SHP77 treated with DMSO at 0.1 percent for 48 hours (cell line): ENCODE results near the gene CLDN8.

Source experiments
- DNase-seq: peaks from one replicate; lab custom pipeline; 2025; lab: John Stamatoyannopoulos, UW

CLDN8 gene

GRCh38 chr21:30216041-30216723, at the start of gene CLDN8:
Gene CLDN8, minus strand, starts transcription at chr21:30216097. Its CDS starts 172 bp downstream, at chr21:30215925.
- DNase-seq, result no peak

- peak; percentile 7 for DNase-seq
These were observed 41.9 kb upstream of the CLDN8 start for GRCh38 chr21:30257773-30258172.

- DNase-seq, result no peak
These were observed 40.2 kb upstream of the CLDN8 start for GRCh38 chr21:30256100-30256499.

GRCh38 chr21:30255679-30256078, 39.8 kb upstream of the CLDN8 start:
- DNase-seq, result no peak

DNA sequence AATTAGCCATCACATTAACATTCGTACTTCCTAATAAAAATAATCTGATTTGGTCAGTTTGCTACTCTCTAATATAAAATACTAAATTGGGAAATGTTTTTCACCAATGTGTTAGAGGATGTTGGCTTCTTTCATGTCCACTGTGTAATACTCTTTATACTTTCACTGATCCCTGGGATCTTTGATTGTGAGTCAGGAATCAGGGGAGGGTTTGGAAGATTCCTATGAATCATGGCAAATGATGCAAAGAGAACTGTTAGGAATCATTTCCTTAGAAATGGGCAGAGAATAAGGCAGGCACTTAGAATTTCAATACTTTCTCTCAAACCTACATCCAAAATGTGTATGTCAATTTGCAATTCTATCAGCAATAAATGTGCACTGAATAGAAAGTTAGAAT, 35.9 kb upstream of the CLDN8 start:
- no peak for DNase-seq

GRCh38 chr21:30249936-30250335, 34.0 kb upstream of the CLDN8 start:
- no peak for DNase-seq

- DNase-seq, result no peak
These were observed 32.9 kb upstream of the CLDN8 start for GRCh38 chr21:30248844-30249243.

DNA sequence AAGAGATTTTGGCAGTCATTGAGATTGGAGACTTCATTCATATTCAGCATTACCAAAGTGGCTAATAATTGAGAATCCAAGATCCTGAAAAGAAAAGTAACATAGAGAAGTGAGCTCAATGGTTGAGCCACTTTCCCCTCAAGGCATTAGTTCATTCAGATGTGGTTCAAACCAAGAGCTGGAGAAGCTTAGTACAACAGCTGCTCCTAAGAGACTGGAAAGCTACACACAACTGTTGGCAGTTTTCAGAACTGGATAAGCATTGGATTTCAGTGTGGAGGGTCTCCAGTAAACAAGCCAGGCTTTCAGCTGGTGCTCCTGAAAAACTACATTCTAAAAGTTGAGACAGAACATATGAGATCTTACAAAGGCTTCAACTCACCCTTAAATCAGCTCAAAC, 29.2 kb upstream of the CLDN8 start:
- DNase-seq, result no peak

DNA sequence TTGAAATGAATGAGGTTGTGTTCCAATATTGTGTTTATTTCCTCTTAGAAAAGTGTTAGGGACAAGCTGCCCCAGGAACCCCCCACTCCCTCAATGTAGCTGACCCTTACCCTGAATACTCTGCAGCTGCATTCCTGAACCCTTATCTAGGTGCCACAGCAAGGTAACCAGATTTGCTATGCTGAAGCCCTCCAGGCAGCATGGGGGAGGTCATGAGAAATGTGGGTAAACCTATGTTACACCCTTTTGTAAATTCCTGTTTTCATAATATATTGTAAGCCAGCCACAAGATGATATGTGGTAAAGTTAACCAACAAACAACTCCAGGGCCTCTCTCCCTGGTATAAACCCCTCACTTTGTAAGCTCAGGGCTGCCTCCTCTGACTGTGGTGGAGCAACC, 27.8 kb upstream of the CLDN8 start:
- DNase-seq, result no peak

- DNase-seq, result no peak
These were observed 24.8 kb upstream of the CLDN8 start for GRCh38 chr21:30240661-30241060.

DNA sequence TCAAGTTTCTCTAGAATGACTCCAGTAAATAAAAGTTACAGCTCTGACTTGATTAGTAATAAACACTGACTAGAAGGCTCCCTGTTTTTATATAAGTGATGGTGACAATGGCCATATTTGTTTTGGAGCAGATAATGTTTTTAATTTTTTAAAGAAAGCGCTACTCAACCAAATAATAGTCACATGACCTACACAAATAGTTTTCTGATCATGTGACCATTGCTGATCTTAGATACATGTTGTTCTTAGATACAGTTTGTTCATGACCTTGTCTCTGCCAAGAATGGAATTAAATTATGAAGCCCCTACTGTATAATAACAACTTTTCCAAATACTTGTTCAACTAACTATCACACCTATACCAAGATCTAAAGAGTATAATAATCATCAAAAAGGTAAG, 22.3 kb upstream of the CLDN8 start:
- no peak for DNase-seq

DNA sequence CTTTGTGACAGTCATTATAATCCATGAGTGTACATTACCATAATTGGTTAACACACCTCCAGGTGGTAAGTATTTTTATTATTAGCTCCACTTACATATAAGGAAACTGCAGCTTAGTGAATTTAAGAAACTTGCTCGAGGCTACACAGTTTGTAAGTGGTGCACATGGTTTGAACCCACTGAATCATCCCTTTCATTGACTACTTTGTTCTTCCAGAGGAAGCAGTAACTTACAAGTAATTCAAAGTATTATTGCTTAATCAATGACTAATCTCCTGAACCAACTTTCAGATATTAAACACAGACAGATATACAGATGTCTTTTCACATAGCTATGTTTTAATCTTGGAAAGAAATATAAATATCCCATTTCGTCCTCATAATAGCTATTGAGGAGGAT, 18.7 kb upstream of the CLDN8 start:
- no peak for DNase-seq

DNA sequence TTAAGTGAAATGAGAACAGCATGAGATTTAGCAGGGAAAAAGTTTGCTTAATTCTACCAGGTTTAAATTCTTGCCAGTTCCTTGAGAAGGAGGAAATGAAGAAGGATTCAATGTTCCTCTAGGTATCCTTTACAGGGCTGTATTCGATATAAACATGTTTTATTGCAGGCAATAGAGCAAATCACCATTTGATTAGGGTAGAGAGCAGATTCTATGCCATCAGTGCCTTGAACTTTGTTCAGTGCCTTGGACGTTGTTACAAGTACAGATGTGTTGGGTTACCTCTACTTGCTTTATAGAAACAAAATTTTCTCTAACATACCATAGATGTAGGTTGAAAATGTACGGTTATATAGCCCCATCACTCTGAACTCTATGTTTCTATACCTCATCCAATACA, 18.2 kb upstream of the CLDN8 start:
- no peak for DNase-seq

- no peak for DNase-seq
These were observed 17.5 kb upstream of the CLDN8 start for GRCh38 chr21:30233228-30234020.

- no peak for DNase-seq
These were observed 16.1 kb upstream of the CLDN8 start for GRCh38 chr21:30232011-30232410.

- DNase-seq, result no peak
These were observed 11.9 kb upstream of the CLDN8 start for GRCh38 chr21:30227633-30228404.

GRCh38 chr21:30227128-30227527, 11.2 kb upstream of the CLDN8 start:
- no peak for DNase-seq

- DNase-seq, result no peak
These were observed 7.7 kb upstream of the CLDN8 start for GRCh38 chr21:30223596-30223995.

DNA sequence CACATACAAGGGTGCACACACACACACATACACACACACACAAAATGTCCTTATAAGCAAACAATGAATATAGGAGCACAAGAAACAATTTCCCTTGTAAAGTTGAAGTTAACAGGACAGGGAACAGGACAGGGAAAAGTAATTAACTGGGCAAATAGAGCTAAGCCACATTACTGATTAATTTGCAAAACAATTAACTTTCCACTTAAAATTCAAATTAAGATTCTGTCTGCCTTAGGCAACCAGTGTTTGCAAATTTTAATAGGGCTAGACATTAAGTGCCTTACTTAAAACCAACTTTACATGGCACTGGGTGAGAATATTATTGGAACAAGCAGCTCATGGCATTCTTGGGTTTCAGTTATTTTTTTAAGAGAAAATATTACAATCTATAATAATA, 6.8 kb upstream of the CLDN8 start:
- no peak for DNase-seq

DNA sequence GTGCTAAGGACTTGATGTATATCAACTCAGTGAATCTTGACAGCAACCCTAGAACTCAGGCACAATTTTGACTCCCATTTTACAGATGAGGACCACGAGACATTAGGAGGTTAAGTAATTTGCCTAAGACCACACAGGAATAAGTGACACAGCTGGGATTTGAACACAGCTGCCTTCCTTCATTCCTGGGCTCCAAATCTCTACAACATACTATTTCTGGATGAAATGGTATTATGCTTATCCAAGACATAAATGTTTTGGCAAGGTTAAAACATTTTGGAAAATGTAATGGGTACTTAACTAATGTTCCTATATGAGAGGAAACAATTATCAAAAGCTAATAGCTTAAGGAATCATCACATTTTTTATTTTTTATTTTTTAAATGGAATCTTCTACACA, 4.8 kb downstream of the CLDN8 start:
- DNase-seq, result no peak

GRCh38 chr21:30209601-30210000, 6.3 kb downstream of the CLDN8 start:
- no peak for DNase-seq

DNA sequence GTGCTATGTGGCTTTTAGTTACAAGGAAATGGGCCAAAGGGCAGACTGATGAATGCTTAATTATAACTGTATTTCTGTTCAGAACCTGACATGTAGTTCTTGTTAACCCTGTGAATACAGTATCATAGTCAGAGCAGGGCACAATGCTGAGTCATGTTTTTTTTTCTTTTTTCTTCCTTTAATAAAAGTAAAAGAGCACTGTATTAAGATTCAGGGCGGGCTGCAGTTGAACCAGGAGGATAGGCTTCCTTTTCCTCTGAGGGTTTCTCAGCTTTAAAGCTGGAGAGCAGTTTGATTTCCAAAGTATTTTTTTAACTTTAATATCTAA, 8.7 kb downstream of the CLDN8 start:
- no peak for DNase-seq
